Stimulated activated CD4-positive, alpha-beta T cell treated with anti-CD3 and anti-CD28 coated beads, Interleukin-1b, Interleukin-23, amount 100 ng/mL, for 48 hours (primary cell): ENCODE results near the gene ALDH8A1.

Experiments used
- DNase-seq: peaks from one replicate; pipeline ENCODE4 v3.0.0-alpha.2; 2020

Gene ALDH8A1

DNA sequence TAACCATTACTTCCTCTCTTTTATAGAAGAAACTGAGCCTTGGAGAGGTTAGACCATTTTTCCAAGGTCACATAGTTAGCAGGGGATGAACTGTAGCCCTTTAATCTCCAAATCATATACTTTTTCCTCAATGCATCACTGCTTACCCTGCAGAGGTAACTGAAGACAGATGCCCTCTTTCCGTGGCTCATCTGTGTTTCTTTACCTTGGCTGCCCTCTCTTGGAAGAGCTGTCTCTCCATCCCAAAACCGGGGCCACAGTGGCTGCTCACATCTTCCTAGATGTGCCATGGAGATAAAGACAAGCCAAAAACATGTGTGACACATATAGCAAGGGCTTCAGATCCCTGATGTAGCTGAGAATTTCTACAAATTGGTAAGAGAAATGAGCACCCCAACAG, 581 bp upstream of the ALDH8A1 start:
- DNase-seq, result no peak

GRCh38 chr6:134948691-134949090, 1.2 kb downstream of the ALDH8A1 start:
- no peak for DNase-seq

DNA sequence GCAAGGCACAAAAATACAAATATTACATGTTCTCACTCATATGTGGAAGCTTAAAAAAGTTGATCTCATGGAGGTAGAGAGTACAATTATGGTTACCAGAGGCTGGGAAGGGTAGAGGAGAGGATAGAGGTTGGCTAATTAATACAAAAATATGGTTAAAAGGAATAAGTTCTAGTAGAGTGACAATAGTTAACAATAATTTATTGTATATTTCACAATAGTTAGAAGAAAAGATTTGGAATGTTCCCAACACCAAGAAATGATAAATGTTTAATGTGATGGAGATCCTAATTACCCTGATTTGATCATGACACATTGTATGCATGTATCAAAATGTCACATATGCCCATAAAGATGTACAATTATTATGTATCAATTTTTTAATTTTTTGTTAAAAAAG, 1.8 kb downstream of the ALDH8A1 start:
- DNase-seq, result no peak

DNA sequence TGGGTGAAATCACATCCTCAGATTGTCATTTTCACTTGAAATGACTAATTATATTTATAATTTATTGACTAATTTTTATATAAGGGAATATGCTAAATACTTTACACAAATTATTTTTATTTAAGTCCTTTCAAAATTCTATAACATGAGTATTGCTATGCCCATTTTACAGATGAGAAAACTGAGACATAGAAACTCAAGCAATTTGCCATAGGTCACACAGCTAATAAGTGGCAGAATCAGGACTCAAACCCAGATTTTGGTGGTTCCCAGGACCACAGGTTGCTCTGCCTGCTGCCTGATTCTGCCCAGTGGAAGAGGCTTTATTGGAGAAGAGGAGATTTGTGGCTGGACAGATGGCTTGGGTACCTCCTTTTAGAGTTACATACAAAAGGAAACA, 4.9 kb downstream of the ALDH8A1 start:
- no peak for DNase-seq

DNA sequence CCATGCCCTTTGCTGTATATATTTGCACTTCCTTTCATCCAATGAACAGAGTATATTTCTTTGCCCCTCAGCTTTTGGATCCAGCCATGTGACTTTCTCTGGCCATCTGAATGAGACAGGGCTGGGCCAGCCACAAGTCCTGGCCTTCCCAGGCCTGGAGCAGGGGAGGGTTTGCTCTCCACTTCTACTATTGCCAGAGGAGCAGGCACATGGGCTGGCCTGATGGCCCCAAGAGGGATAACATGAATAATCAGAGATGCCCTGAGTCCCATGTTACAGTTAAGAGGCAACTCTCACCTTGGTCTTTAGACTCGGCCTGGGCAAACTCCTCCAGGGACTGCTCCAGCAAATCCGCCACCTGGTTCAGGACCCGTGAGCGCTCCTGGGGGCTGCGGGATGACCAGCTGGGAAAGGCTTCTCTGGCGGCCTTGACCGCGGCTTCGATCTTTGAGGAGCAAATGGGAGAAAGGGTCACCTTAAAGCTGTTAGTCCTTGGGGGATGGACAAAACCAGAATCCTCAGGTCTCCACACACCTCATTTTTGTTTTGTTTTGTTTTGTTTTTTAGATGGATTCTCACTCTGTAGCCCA, 6.3 kb downstream of the ALDH8A1 start:
- no peak for DNase-seq

DNA sequence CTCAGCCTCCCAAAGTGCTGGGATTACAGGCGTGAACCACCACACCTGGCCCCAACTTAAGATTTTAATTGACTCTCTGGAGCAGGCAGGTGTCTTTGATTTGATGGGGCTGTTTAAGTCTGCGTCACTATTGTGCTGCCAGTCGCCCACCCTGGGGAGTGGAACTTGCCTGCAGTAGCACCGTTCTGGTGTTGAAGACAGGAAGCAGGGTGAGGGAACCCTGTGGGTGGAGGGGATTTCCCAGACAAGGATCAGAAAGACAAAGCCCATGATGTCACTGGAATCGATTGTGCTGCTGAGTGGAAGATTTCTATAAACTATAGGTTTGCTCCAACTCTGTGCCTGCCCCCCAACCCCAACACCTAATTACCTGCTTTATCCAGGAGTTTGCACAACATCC, 11.0 kb downstream of the ALDH8A1 start:
- peak; percentile 78 for DNase-seq

DNA sequence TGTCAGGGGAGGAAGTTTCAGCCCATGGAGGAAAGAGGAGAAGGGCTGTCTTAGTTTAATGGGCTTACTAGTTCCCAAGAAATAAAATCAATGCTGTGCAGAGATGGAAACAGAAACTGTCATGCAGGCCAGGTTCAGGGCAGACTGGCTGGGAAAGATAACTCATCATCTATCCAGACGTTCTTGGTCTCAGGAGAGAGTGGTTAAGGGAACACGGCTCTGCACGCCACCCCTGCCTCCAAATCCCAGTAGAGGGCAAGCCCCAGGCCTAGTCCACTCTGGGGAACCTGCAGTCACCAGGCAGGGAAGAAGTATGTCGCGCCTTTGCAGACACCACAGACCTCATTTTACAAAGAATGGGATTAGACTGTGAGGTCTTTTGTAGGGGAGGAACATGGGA, 12.5 kb downstream of the ALDH8A1 start:
- no peak for DNase-seq

GRCh38 chr6:134936931-134937330, 13.0 kb downstream of the ALDH8A1 start:
- DNase-seq, result no peak

GRCh38 chr6:134936476-134936875, 13.4 kb downstream of the ALDH8A1 start:
- DNase-seq, result no peak

- DNase-seq, result no peak
Measured at GRCh38 chr6:134934793-134935485, 15.0 kb downstream of the ALDH8A1 start.

DNA sequence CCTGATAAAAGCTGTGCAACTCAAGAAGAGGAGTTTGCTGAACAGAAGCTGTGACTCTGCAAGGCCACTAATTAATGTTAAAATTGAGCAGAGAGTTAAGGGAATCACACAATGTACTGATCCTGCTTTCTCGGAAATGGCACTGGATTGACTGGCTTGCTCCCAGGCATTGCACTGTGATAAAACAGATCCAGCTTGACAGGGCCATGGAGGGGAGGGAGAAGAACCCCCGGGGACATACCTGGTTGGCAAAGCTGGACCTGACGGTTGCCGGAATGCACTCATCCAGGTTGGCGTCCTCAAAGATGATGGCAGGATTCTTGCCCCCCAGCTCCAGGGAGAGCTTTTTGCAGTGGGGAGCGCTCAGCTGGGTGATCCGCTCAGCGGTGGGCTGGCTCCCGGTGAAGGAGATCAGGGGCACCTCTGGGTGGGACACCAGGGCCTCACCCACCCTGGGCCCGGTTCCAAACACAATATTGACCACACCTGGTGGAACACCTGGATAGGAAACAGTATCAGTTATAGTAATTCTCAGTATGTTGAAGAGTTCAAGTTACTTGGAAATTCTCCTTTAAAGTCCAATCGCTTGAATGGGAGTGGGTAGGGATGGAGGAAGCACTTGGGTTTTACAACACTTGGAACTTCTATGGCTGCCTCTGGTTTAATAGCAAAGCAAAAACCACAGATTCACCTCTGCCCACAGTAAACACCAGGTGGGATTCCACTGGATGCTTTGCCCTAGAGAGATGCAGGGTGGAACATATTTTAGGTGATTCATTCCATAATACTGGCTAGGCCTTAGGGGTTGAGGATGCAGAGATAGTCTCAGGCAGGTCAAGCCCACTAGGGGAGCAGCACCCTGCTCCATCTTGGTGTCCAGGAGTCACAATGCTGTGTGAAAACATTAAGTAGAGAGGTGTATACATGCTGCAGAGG, 17.1 kb downstream of the ALDH8A1 start:
- no peak for DNase-seq

- DNase-seq, result no peak
Measured at GRCh38 chr6:134932098-134932497, 17.8 kb downstream of the ALDH8A1 start.

DNA sequence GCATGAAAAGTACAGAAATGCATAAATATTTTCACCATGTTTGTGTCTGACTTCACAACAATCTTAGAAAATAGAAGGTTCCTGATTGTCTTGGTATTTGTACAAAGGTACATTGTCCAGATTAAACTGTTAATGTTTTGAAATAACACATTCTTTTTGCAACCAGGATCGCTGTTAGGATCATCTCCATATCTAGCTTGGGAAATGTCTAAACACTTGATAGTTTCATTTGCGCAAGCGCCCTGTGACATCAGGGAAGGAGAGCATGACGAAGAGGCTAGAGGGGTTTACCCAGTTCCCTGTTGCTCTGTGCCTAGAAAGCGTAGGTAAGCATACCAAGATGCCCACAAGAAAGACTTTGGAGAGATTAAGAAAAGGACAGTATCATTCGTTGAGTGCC, 19.4 kb downstream of the ALDH8A1 start:
- DNase-seq, result no peak

DNA sequence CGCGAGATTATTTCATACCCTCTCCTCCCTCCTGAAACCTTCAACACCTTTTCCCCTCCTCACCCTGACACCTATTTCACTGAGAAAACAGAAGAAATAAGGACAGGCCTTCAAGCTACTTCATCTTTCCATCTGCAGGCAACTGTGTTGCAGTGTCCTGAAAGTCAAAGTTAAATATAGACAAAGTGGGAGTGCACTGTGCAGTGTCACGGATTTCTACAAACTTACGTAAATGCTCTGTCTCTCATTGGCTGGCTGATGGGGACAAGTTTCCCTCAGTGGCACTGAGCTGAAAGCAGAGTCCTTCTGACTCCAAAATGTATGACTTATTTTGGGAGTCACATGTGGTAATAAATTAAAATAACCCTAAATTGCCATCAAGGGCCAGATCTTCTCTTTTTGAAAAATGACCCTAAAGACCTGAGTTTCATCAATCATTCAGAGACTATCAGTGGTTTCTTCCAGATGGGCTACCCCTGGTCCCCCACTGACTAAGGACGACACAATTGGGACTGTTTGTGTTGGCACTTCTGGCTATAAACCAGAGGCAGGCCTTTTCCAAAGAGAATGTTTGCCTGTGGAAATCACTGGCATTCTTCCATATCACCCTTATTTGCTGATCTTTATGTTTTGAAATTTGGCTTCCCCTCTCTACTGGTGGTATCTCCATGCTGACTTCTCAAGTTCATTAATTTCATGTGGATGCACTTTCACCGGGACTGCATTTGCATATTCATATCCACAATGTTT, 21.6 kb downstream of the ALDH8A1 start:
- no peak for DNase-seq

DNA sequence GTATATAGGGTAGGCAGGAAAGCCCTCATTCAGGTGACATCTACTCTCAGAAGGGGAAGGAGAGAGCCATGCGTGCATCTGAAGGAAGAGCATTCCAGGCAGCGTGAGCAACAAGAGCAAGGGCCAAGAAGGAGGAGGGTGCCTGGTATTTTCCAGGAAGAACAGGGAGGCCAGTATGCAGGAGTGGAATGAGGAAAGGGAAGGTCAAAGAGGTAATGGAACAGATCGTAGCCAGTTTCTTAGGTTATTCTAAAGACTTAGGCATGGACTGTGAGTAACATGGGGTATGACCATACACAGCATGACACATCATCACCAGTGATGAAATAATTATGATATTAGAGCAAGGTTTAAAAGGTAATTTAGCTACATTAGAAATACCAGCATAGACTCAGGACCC, 24.1 kb downstream of the ALDH8A1 start:
- no peak for DNase-seq

DNA sequence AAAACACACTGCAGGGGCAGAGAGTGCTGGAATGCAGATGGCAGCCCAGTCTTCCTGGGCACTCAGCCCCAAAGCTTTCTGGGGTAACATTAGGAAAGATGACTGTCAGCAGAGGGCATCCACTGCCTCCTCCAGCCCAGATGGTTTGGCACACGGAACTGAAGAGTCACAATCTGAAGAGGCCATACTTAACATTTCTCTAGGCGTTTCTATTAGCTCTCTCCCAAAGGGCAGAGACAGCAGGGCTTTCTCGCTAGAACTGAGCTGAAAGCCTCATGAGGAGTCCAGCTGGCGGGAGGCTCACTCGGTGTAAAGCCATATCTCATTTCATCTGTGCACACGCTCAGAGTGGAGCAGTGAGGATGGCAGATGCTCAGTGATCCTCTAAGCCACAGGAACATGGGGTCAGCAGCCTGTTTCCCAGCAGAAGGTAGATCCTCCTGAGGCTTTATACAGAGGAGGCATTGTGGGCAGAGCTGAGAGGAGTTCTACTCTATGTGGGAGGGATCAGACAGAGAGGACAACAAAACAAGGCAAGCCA, 28.1 kb downstream of the ALDH8A1 start:
- no peak for DNase-seq

DNA sequence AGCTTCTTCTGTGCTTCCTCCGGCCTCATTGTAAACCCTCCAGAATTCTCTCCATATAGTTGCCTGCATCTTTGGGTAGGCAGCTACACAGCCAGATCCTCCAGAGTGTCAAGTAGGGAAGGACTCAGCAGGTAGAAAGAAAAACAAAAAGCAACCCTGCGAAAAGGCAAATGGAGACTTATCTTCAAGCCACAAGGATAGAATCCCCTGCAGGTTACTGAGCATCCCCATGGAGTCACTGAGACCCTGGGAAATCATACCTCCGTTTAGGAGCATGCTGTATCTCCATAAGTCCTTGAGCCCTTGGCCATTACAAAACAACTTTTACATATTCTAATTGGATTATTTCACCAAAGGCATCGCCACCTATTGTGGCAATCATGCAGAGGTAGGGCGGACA, 28.6 kb downstream of the ALDH8A1 start:
- no peak for DNase-seq

DNA sequence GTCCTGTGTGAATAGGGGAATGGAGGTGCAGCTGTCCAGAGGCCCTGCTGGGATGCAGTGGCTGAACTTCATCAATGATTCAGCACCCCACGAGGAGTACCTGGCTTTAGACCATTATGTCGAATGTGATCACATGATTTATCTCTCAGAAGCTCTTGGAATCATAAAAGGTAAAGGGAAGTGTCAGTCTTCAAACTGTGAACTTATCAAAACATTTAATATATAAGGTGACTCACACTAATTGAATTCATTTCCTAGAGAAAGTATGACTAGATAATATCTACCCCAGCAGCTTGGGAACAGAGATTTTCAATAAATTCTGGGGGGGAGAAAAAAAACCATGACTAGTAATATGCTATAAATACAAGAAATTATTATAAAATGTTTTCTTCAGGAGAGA, 29.5 kb downstream of the ALDH8A1 start:
- DNase-seq, result no peak

GRCh38 chr6:134918418-134918961, 31.4 kb downstream of the ALDH8A1 start:
- DNase-seq, result no peak

DNA sequence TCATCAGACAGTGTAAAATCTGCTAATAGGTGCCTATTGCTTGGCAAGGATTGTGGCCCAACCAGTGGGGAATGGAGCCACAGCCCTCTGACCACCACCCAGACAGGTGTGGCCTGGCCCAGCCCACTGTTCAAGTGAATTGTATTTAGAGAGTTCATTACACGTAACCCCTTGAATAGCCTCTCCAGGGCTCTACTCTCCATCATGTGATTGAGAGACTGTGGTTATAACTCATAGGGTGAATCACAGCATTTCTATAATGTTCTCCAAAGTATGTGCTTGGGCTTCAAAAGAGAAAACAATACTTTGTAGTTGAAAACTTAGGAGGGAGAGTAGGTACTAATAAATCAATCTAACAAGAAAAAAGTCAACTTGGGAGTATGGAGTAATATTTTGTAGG, 38.4 kb downstream of the ALDH8A1 start:
- DNase-seq, result no peak

GRCh38 chr6:134910593-134910935, 39.3 kb downstream of the ALDH8A1 start:
- DNase-seq, result no peak

GRCh38 chr6:134909701-134910592, 40.0 kb downstream of the ALDH8A1 start:
- DNase-seq, result no peak
